Hepatic stellate cell (primary cell): Measurements from ENCODE around the gene SMIM23.
"Not testable (repeated sequence)": the region's sequence is repeated elsewhere in the genome, so short reads cannot be mapped to it uniquely, and the experiment has no call there.

Experiments
- DNase-seq: peaks from one replicate; pipeline ENCODE4 v3.0.0; 2011; ENCODE audit warnings: low spot score

Gene SMIM23

GRCh38 chr5:171774418-171774817 is 11.2 kb upstream of the SMIM23 start:
- no peak for DNase-seq

- no peak for DNase-seq
Observed at GRCh38 chr5:171776213-171776612, 9.4 kb upstream of the SMIM23 start.

GRCh38 chr5:171776770-171777759 is 8.6 kb upstream of the SMIM23 start:
- DNase-seq = no peak

- not testable (repeated sequence) for DNase-seq
Observed at GRCh38 chr5:171781744-171782143, 3.9 kb upstream of the SMIM23 start.

DNA sequence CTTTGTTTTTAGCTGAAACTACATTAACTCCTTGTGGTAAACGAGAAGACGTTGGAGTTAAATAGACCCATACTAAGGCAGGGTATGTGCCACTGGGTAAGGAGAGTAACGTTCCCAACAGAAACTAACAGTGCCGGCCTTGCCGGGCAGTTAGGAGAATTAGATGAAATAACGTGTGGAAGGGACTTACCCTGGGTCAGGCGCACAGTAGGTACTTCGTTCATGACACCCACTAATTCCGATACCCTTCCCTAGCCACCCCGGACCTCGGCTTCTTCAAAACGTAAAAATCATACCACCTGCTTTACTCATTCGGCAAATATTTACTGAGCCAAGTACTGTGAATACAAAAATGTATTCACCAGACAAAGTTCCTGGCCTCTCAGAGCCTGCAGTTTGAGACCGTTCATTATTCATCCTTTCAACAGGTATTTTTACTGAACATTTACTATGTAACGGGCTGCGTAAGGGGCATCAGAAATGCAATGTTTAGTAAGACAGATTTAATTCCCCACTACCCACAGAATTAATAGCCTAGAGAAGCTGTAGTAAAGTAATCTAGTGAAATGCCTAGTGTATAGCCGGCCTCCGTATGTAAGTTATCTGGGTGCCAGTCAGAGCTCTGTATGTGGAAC is 3.2 kb upstream of the SMIM23 start:
- DNase-seq = no peak

- DNase-seq = no peak
Observed at GRCh38 chr5:171783051-171783450, 2.6 kb upstream of the SMIM23 start.

DNA sequence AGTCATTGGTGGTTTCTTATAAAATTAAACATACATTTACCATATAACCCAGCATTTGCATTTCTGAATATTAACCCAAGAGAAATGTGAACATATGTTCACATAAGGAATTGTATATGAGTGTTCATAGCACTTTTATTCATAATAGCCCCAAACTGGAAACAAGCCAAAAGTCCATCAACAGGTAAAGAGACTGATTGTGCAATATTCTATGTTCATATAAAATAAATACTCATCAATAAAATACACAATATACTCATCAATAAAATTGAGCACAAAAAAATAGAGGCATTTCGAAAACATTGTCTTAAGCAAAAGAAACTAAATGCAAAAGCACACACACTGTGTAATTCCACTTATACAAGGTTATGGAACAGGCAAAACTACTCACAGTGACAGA is 3.7 kb downstream of the SMIM23 start:
- DNase-seq = no peak

GRCh38 chr5:171790408-171790807 is 4.8 kb downstream of the SMIM23 start:
- DNase-seq = no peak

GRCh38 chr5:171794470-171794960 is 8.9 kb downstream of the SMIM23 start:
- no peak for DNase-seq

GRCh38 chr5:171795381-171795780 is 9.8 kb downstream of the SMIM23 start:
- DNase-seq = no peak

DNA sequence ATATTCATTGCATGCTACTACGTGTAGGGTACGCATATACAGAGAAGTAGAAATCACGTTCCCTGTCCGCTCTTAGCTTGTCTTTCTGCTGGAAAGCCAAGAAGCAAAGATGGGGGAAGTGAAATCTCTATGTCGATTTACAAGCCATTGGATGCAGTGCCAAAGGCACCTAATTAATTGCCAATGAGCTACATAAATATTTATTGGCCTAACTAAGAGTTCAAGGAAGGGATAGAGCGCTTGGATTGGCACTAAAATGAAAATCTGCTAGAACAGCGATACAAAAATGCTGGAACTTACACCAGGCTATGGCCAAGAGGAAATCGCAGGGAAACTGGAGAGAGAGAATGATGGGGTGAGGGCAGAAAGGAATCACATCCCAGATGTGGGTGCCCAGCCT is 10.8 kb downstream of the SMIM23 start:
- no peak for DNase-seq

- DNase-seq = no peak
Observed at GRCh38 chr5:171797543-171797942, 11.9 kb downstream of the SMIM23 start.

- DNase-seq = no peak
Observed at GRCh38 chr5:171798418-171798817, 12.8 kb downstream of the SMIM23 start.

- DNase-seq = no peak
Observed at GRCh38 chr5:171801839-171802238, 16.2 kb downstream of the SMIM23 start.

GRCh38 chr5:171805746-171806145 is 20.1 kb downstream of the SMIM23 start:
- DNase-seq = no peak

DNA sequence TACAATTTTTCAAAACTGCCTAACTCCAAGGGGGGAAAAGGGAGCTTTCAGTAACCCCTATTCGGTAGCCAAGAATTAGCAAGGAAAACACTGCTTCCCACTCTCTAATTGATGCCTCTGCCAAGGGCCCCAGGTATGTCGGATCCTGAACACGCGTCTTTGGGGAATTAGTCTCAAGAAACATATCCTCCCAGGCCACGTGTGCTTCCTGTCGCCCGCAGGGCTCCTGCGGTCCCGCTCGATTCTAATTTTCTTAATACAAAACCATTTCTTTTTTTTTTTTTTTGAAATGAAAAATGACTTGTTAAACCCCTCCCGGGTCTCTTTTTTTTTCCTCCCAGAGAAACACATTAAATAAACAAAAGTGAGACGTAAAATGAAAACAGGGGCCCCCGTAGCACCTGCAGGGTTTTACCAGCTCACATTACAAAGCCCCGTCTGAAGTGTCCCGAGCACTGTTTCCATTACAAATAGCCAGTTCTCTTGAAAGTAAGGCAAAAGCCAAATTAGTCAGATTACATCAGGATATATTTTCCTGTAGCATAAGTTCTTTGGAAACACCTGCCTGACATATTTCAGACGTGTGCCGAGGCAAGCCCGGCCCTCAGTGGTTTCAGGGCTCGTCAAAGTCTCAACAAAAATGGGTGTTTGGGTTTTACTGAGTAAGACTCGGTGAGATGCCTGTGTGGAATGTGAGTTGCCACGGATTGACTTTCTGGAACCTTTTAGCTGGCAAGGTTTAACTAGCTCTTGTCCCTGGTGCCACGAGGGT is 21.5 kb downstream of the SMIM23 start:
- no peak for DNase-seq

- DNase-seq = no peak
Observed at GRCh38 chr5:171808453-171808852, 22.8 kb downstream of the SMIM23 start.

DNA sequence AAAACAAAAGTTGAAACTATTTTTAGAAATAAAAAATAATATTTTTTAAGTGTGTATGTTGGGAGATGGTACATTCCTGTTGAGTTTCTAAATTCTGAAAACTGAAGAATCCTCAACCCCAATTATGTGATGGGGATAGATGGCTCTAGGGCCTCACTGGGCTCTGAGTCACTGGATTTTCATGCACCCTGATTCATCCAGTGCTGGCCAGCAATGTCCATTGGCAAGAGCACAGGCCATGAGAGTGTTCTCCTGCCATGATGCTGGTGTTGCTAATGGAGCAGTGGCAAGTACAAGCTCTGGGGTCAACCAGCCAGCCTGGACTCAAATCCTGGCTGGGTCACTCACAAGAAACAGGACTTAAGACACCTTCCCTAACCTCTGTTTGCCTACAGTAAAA is 23.3 kb downstream of the SMIM23 start:
- no peak for DNase-seq

DNA sequence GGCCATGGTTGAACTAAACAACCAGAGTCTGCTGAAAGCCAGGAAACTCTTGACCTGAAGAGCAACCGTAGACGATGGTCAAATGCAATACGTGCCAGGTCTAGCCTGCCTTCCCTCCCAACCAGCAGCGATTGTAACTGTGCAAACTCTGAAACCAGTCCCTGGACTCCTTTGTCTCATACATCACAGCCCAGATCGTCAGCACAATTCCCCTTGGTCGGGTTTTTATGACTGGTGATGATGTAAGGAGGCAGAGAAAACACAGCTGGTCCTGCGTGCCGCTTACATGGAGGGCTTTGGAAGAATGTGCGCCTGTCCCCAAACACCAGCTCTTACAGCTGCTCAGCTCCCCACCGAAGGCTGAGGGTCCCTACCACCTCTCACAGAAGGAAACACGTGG is 24.6 kb downstream of the SMIM23 start:
- DNase-seq = no peak

DNA sequence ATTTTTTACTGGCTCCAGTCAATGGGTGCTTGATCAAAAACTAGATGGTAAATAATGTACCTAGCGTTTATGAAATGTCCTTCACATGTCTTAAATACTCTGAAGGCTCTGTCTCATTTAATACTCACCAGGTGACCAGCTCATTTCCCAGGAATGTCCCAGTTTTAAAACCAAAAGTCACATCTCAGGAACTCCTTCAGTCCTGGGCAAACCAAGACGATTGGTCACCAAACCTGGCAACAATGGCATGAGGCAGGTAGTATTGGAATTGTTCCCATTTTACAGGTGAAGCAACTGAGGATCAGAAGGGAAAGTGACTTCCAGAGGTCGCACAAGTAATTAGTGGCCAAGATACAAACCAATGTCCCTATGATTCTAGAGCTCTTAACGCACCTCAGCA is 27.7 kb downstream of the SMIM23 start:
- no peak for DNase-seq

GRCh38 chr5:171813813-171814490 is 28.3 kb downstream of the SMIM23 start:
- DNase-seq = no peak

GRCh38 chr5:171816666-171817065 is 31.0 kb downstream of the SMIM23 start:
- no peak for DNase-seq
